WTC11 (cell line): ENCODE measurements around the gene SLC16A13.

ENCODE experiments used
- CREB1 ChIP-seq: sonication (generic); formaldehyde crosslinking; IDR thresholded peaks from 2 replicates; pipeline ENCODE4 v1.8.0; 2023; ENCODE audit warnings: mild to moderate bottlenecking, missing genetic modification reagents
- TEAD4 ChIP-seq: sonication (generic); formaldehyde crosslinking; IDR thresholded peaks from 2 replicates; pipeline ENCODE4 v1.8.0; 2022; ENCODE audit warnings: mild to moderate bottlenecking, missing genetic modification reagents
- TP53 ChIP-seq: sonication (generic); formaldehyde crosslinking; IDR thresholded peaks from 2 replicates; pipeline ENCODE4 v1.8.1; 2023; ENCODE audit warnings: mild to moderate bottlenecking, missing genetic modification reagents
- TF ChIP-seq, protein P1 (sequence below): sonication (generic); formaldehyde crosslinking; IDR thresholded peaks from 2 replicates; pipeline ENCODE4 v1.8.1; 2023; ENCODE audit warnings: mild to moderate bottlenecking, missing genetic modification reagents, moderate library complexity
- TF ChIP-seq, protein P2 (sequence below): fragments of 200-600 bp; IDR thresholded peaks from 2 replicates; pipeline ENCODE4 v1.8.0; 2022; ENCODE audit warnings: antibody characterized with exemption
- TF ChIP-seq, protein P3 (sequence below): fragments of 250-450 bp; sonication (Bioruptor Pico); IDR thresholded peaks from 2 replicates; pipeline ENCODE4 v1.8.0; 2021; ENCODE audit warnings: mild to moderate bottlenecking
- TF ChIP-seq, protein P4 (sequence below): sonication (generic); formaldehyde crosslinking; IDR thresholded peaks from 2 replicates; pipeline ENCODE4 v1.8.0; 2022; ENCODE audit warnings: mild to moderate bottlenecking, missing genetic modification reagents

DNA sequence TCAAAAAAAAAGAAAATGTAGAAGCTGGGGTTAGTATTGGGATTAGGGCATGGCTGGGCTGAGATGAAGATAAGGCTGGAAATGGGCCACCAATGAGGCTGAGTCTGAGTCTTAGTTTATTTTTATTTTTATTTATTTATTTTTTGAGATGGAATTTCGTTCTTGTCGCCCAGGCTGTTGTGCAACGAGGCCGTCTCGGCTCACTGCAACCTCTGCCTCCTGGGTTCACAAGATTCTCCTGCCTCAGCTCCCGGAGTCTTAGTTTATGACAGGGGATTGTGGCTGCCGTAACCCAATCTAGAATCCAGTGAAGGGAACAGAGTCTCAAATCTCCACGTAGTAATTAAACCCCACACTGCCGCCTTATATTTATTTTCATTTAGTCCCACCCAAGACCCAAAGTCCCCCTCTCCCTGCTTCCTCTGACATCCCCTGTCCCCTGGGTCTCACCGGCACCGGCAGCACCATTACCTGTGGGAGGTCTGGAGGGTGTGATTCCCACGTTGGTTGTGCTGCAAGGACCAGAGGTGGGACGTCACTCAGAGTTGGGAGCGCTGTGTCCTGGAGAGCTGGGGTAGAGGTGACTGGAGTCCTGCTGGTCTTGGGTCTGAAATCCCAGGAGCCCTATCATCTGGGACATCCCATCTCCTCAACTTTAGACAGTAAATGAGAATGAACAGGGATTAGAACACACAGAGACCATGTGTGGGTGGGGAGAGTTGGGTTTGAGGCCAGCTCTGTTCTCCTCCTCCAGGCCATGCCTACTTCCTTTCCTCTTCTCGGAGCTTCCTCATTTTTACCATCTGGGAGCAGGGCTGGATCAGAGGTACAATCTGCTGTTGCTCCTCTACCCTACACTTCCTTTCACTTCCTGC lies 44.0 kb downstream of the SLC16A13 start, which contains the start of gene CLEC10A:
- TF ChIP-seq, protein P1, sequence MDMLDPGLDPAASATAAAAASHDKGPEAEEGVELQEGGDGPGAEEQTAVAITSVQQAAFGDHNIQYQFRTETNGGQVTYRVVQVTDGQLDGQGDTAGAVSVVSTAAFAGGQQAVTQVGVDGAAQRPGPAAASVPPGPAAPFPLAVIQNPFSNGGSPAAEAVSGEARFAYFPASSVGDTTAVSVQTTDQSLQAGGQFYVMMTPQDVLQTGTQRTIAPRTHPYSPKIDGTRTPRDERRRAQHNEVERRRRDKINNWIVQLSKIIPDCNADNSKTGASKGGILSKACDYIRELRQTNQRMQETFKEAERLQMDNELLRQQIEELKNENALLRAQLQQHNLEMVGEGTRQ (CRISPR knock-in tag) = no peak
- TF ChIP-seq, protein P2, sequence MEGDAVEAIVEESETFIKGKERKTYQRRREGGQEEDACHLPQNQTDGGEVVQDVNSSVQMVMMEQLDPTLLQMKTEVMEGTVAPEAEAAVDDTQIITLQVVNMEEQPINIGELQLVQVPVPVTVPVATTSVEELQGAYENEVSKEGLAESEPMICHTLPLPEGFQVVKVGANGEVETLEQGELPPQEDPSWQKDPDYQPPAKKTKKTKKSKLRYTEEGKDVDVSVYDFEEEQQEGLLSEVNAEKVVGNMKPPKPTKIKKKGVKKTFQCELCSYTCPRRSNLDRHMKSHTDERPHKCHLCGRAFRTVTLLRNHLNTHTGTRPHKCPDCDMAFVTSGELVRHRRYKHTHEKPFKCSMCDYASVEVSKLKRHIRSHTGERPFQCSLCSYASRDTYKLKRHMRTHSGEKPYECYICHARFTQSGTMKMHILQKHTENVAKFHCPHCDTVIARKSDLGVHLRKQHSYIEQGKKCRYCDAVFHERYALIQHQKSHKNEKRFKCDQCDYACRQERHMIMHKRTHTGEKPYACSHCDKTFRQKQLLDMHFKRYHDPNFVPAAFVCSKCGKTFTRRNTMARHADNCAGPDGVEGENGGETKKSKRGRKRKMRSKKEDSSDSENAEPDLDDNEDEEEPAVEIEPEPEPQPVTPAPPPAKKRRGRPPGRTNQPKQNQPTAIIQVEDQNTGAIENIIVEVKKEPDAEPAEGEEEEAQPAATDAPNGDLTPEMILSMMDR = no peak
- TF ChIP-seq TEAD4 (no peak), TP53 (CRISPR knock-in tag) (no peak), CREB1 (CRISPR knock-in tag) (no peak)
- TF ChIP-seq, protein P3, sequence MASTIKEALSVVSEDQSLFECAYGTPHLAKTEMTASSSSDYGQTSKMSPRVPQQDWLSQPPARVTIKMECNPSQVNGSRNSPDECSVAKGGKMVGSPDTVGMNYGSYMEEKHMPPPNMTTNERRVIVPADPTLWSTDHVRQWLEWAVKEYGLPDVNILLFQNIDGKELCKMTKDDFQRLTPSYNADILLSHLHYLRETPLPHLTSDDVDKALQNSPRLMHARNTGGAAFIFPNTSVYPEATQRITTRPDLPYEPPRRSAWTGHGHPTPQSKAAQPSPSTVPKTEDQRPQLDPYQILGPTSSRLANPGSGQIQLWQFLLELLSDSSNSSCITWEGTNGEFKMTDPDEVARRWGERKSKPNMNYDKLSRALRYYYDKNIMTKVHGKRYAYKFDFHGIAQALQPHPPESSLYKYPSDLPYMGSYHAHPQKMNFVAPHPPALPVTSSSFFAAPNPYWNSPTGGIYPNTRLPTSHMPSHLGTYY = no peak
- TF ChIP-seq, protein P4, sequence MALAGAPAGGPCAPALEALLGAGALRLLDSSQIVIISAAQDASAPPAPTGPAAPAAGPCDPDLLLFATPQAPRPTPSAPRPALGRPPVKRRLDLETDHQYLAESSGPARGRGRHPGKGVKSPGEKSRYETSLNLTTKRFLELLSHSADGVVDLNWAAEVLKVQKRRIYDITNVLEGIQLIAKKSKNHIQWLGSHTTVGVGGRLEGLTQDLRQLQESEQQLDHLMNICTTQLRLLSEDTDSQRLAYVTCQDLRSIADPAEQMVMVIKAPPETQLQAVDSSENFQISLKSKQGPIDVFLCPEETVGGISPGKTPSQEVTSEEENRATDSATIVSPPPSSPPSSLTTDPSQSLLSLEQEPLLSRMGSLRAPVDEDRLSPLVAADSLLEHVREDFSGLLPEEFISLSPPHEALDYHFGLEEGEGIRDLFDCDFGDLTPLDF (CRISPR knock-in tag) = no peak
